Activated naive CD8-positive, alpha-beta T cell treated with anti-CD3 and anti-CD28 coated beads, Interleukin-2, amount 50 U/mL, for 24 hours (primary cell): Measurements from ENCODE around the gene PRR5L.

ENCODE experiments used
- ATAC-seq: fragments of 150-1000 bp; cut with Tn5 transposase; one replicate; pipeline ENCODE4 v1.10.0; 2021
- DNase-seq: peaks from one replicate; pipeline ENCODE4 v3.0.0; 2021
- H3K27ac Mint-ChIP-seq: one replicate; pipeline ENCODE4 v1.8.0; 2021; ENCODE audit warnings: mild to moderate bottlenecking, mixed read lengths
- H3K27me3 Mint-ChIP-seq: one replicate; pipeline ENCODE4 v1.8.0; 2021; ENCODE audit warnings: mixed read lengths
- H3K36me3 Mint-ChIP-seq: one replicate; pipeline ENCODE4 v1.8.0; 2021; ENCODE audit warnings: low read depth, mixed read lengths
- H3K4me1 Mint-ChIP-seq: one replicate; pipeline ENCODE4 v1.8.0; 2021; ENCODE audit warnings: mixed read lengths
- H3K4me3 Mint-ChIP-seq: one replicate; pipeline ENCODE4 v1.8.0; 2021; ENCODE audit warnings: mild to moderate bottlenecking, moderate library complexity, mixed read lengths
- H3K9me3 Mint-ChIP-seq: one replicate; pipeline ENCODE4 v1.8.0; 2021; ENCODE audit warnings: mixed read lengths

The PRR5L gene

DNA sequence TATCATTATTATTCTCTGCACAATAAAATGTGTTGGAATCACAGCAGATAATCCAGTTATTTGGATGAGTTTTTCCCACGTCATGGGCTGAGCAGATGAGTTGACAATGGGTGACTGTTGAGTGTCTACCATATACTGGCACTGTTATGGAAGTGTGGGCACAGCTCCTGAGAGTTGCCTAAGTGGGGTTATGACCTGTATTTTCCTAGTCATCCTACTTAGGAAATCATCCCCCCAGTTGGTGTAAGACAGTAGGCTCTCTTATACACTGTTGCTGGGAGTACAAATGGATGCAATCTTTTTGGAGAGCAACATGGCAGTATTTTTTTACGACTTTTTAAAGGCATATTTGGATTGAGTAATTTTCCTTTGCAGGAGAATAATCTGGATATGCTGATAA, 147.6 kb downstream of the PRR5L start:
- peaks cover 6% of the 10 kb centered on the region for H3K36me3 Mint-ChIP-seq
- H3K9me3 Mint-ChIP-seq = no peaks in the 10 kb centered on the region
- H3K27me3 Mint-ChIP-seq = peaks cover 3% of the 10 kb centered on the region
- H3K4me3 Mint-ChIP-seq = no peak overlapping the region
- H3K27ac Mint-ChIP-seq = no peak overlapping the region
- DNase-seq = no peak
- no peak for ATAC-seq
- H3K4me1 Mint-ChIP-seq = peaks cover 11% of the 10 kb centered on the region

DNA sequence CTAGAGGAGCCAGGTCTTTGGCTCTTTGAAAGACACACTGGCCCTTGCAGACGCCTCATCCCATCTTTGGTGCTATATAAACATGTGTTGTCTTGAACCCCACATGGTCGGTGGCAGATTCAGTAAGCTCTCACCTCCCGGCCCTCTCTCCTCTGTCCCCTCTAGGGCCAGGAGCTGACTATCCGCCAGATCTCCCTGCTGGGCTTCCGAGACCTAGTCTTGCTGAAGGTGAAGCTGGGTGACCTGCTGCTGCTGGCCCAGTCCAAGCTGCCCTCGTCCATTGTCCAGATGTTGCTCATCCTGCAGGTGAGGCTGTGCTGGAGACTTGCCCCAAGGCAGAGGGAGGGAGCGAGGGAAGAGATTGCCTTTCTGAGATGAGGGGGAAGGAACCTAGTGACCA, 150.0 kb downstream of the PRR5L start:
- Mint-ChIP-seq H3K27me3 (no peaks in the 10 kb centered on the region), H3K27ac (no peak overlapping the region), H3K36me3 (peaks cover 4% of the 10 kb centered on the region), H3K9me3 (no peaks in the 10 kb centered on the region), H3K4me3 (no peak overlapping the region), H3K4me1 (peaks cover 27% of the 10 kb centered on the region)
- no peak for DNase-seq
- ATAC-seq = no peak

DNA sequence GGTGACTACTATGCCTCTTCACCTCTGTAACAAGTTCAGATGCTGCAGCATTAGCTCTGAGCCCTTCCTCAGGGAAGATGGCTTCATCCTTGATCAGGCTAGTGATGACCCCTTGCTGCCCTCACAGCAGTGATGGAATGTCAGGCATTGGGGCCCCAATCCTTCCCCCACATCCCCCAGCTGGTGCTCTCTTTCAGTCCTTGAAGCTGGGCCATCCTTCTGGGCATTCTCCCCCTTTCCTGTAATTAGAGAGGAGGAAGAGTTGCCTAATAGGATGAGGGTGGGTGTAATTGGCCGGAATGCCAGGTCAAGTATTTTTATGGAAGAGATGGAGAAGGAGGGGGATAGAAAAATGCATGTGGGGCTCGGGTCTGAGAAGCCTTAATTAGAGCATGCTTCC, 151.4 kb downstream of the PRR5L start:
- no peak overlapping the region for H3K27ac Mint-ChIP-seq
- H3K9me3 Mint-ChIP-seq = no peaks in the 10 kb centered on the region
- ATAC-seq (no peak), DNase-seq (no peak)
- no peak overlapping the region for H3K4me3 Mint-ChIP-seq
- peaks cover 32% of the 10 kb centered on the region for H3K4me1 Mint-ChIP-seq
- H3K27me3 Mint-ChIP-seq = no peaks in the 10 kb centered on the region
- H3K36me3 Mint-ChIP-seq = peaks cover 7% of the 10 kb centered on the region

DNA sequence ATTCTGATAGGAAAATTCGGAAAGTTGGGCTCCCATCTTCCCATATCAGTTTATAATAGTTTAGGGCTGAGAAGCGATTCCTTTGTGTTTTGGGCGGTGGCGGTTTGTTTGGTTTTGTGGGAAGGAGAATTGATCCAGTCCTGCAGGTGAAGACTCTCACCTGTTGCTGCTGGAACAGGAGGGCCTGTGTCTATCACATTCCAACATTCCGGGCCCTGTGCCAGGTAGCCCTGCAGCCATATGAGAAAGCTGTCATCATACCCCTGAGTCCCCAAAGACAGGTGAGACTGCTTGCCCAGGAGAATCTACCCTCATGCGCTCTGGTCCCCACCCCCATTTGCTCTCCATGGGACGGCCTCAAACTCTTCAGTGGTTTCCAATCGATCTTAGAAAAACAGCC, 151.9 kb downstream of the PRR5L start:
- Mint-ChIP-seq H3K9me3 (no peaks in the 10 kb centered on the region), H3K4me3 (no peak overlapping the region), H3K27ac (no peak overlapping the region), H3K27me3 (no peaks in the 10 kb centered on the region), H3K4me1 (peaks cover 36% of the 10 kb centered on the region), H3K36me3 (peaks cover 7% of the 10 kb centered on the region)
- no peak for ATAC-seq
- DNase-seq = no peak

DNA sequence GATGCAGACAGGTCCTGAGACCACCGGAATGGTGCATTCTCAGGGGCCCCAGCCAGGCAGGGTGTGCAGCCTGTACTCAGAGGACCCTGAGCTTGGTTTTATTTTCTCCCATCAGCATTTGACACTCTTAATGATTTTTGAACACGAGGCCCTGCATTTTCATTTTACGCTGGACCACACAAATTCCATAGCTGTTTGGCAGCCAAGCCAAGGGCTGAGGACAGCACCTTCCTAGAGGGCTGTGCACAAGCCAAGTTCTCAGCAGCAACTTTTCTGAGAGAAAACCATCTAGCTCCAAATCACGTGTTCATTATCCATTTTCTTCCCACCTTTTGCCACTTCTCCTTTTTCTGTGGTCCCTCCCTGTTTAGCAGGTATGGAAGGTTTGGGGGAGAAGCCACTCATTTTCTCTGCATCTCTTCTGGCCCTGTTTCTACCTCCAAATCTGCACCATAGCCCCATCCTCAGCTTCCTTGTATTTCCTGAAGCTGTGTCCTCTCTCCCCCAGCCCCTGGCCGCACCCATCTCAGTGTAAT, 153.5 kb downstream of the PRR5L start:
- peaks cover 45% of the 10 kb centered on the region for H3K4me1 Mint-ChIP-seq

DNA sequence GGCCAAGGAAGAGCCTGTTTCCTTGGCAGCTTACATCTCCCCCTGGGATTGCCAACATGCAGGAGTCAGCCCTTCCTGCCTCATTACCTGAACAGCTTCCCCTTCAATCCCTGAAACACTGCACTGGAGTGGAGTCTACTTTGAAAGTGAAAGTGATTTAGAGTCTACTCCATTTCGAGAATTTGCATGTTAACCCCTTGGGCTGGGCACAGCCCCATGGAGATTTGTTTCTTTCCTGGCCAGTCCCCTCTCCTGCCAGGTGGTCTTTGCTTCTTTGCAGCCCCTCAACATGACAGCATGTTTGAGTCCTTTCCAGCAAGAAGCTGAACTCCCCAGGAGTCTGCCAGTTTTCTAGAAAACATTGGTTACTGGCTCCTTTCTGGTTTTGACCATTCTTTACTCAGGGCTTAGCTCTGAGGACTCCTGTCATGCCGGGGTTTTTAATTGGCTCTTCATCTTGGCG, 154.1 kb downstream of the PRR5L start:
- Mint-ChIP-seq H3K27ac (no peak overlapping the region), H3K27me3 (no peaks in the 10 kb centered on the region), H3K4me3 (peak overlapping the region; percentile 41), H3K36me3 (peaks cover 7% of the 10 kb centered on the region), H3K4me1 (peaks cover 45% of the 10 kb centered on the region), H3K9me3 (no peaks in the 10 kb centered on the region)
- DNase-seq (no peak), ATAC-seq (no peak)

More for the DNA sequence above, 153.5 kb downstream of the PRR5L start:
- no peak for DNase-seq
- no peaks in the 10 kb centered on the region for H3K9me3 Mint-ChIP-seq
- ATAC-seq = no peak
- H3K27ac Mint-ChIP-seq = no peak overlapping the region
- H3K36me3 Mint-ChIP-seq = peaks cover 7% of the 10 kb centered on the region
- H3K27me3 Mint-ChIP-seq = no peaks in the 10 kb centered on the region
- H3K4me3 Mint-ChIP-seq = peak overlapping the region; percentile 41

DNA sequence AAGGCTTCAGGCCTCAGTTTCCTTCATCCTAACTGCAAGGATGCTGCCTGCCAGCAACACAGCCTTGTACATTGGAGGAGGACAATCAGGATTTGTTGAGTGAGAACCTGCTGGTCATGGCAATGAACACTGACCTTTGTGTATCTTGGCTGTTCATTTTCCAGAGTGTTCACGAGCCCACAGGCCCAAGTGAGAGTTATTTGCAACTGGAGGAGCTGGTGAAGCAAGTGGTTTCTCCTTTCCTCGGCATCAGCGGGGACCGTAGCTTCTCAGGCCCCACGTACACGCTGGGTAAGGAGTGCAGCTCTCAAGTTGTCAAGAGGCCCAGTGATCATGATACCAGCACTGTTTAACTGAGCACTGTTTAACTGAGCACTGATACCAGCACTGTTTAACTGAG, 155.0 kb downstream of the PRR5L start:
- peaks cover 4% of the 10 kb centered on the region for H3K36me3 Mint-ChIP-seq
- H3K27ac Mint-ChIP-seq = no peak overlapping the region
- ATAC-seq (no peak), DNase-seq (no peak)
- no peaks in the 10 kb centered on the region for H3K9me3 Mint-ChIP-seq
- H3K4me1 Mint-ChIP-seq = peaks cover 45% of the 10 kb centered on the region
- no peaks in the 10 kb centered on the region for H3K27me3 Mint-ChIP-seq
- H3K4me3 Mint-ChIP-seq = no peak overlapping the region

DNA sequence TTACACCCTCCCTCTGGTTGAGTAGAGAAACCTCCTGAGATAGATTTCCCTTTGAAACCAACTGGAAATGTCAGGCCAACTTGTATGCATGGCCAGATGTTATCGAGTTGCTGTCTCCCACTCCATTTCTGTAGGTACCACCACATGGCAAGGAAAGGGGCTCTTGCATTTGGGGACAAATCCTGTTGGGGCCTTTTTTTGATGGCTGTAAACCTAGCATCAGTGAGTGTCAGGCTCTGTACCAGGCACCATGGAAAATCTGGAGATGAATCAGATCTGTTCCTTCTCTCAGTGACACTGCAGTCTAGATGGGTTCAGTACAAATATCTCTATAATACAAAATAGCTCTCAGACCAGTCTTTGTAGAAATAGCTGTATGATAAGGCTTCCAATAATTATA, 155.6 kb downstream of the PRR5L start:
- Mint-ChIP-seq H3K9me3 (no peaks in the 10 kb centered on the region), H3K4me3 (no peak overlapping the region), H3K27me3 (no peaks in the 10 kb centered on the region), H3K36me3 (peaks cover 4% of the 10 kb centered on the region), H3K4me1 (peaks cover 45% of the 10 kb centered on the region), H3K27ac (no peak overlapping the region)
- ATAC-seq = no peak
- no peak for DNase-seq

DNA sequence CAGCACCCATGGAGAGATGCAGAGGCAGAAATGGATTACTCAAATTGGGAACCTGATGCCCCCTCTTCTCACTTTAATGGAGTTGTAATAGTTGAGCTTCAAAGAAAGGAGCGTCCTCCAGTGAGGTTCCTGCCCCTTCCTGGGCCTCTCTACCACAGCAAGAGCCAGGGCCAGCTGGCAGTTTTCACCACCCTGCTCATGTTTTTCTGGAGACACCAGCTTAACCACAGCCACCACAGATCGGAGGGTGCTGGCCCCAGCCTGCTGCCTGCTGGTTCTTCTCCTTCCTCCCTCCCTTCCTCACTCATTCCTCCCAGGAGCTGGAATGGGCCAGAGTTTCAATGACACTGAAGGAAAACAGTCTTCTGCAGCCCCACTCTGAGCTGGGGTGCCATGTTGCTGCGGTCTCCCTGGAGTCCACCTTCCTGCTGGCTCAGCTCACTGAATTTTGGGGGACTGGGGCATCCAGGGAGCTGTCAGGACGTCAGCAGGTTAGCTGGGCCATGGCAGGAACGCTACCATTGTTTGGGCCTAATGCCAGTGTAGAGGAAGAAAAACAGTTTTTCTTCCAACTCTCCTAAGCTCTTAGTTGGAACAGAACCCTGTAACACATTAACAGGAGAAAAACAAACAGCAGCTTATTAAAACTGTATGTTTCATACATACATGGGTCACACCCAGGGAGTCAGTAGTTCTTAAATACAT, 156.3 kb downstream of the PRR5L start:
- peak overlapping the region; percentile 33 for H3K27ac Mint-ChIP-seq
- H3K36me3 Mint-ChIP-seq = peaks cover 4% of the 10 kb centered on the region
- no peaks in the 10 kb centered on the region for H3K9me3 Mint-ChIP-seq
- ATAC-seq (peak; percentile 48), DNase-seq (peak; percentile 32)
- H3K27me3 Mint-ChIP-seq = no peaks in the 10 kb centered on the region
- peaks cover 45% of the 10 kb centered on the region for H3K4me1 Mint-ChIP-seq
- no peak overlapping the region for H3K4me3 Mint-ChIP-seq

DNA sequence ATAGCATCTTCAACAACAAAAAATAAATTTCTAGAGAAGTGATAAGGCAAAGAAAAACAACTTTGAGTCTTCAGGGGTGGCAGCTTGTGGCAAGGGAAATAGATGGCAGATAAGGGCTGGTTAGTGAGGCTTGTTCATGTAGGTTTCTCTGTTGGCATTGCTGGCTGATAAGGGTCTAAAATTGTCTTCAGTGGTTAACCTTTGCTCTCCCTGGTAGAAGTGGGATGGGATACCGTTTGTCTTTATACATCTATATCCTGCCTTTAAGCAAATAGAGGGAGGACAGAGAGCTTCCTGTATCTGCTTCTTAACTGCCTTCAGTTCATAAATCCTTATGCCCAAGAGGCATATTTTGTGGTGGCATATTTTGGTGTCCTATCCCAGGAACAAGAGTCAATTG, 156.9 kb downstream of the PRR5L start:
- Mint-ChIP-seq H3K4me1 (peaks cover 45% of the 10 kb centered on the region), H3K27me3 (no peaks in the 10 kb centered on the region), H3K36me3 (peaks cover 4% of the 10 kb centered on the region), H3K27ac (peak overlapping the region; percentile 29), H3K9me3 (no peaks in the 10 kb centered on the region), H3K4me3 (no peak overlapping the region)
- ATAC-seq = peak; percentile 33
- DNase-seq = no peak

DNA sequence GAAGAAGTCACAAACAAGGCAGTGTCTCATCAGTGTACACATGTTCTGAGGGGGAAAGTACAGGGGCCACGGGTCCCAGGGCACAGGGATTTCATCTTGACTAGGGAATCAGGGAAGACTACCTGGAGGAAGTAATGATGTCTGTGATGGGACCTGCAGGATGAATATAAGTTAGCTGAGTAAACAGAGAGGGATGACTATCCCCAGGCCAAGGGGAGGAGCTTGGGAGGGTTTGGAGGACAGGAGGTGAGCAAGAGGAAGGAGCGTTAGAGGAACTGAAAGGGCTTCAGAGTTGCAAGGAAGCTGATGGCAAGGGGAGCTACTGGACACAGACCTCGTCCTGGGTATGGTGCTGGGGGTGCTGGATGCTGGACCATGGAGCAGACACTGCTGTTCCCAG, 157.6 kb downstream of the PRR5L start:
- no peak for DNase-seq
- Mint-ChIP-seq H3K9me3 (no peaks in the 10 kb centered on the region), H3K27me3 (no peaks in the 10 kb centered on the region), H3K36me3 (peaks cover 4% of the 10 kb centered on the region), H3K27ac (no peak overlapping the region), H3K4me1 (peaks cover 45% of the 10 kb centered on the region), H3K4me3 (no peak overlapping the region)
- ATAC-seq = no peak

DNA sequence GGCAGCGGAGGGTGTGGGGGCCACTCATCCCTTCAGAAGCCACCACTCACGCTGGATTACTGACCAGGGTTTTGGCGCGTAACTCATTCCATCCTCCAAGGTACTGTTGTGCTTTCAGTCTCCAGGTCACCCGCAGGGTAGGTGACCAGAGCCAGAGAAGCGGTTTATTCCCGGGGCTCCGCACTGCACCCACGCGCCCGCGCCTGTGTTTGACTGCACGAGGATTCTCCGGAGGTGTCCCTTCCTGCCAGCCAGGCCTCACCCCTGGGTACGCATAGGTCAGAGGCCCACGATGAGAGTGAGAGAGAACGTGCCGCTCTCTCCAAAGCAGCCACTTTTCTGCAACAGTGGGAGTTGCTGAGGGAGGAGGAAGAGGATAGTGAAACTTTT, 158.5 kb downstream of the PRR5L start:
- H3K27ac Mint-ChIP-seq = no peak overlapping the region
- peaks cover 4% of the 10 kb centered on the region for H3K36me3 Mint-ChIP-seq
- no peaks in the 10 kb centered on the region for H3K9me3 Mint-ChIP-seq
- H3K27me3 Mint-ChIP-seq = no peaks in the 10 kb centered on the region
- H3K4me1 Mint-ChIP-seq = peaks cover 42% of the 10 kb centered on the region
- DNase-seq (no peak), ATAC-seq (no peak)
- no peak overlapping the region for H3K4me3 Mint-ChIP-seq

DNA sequence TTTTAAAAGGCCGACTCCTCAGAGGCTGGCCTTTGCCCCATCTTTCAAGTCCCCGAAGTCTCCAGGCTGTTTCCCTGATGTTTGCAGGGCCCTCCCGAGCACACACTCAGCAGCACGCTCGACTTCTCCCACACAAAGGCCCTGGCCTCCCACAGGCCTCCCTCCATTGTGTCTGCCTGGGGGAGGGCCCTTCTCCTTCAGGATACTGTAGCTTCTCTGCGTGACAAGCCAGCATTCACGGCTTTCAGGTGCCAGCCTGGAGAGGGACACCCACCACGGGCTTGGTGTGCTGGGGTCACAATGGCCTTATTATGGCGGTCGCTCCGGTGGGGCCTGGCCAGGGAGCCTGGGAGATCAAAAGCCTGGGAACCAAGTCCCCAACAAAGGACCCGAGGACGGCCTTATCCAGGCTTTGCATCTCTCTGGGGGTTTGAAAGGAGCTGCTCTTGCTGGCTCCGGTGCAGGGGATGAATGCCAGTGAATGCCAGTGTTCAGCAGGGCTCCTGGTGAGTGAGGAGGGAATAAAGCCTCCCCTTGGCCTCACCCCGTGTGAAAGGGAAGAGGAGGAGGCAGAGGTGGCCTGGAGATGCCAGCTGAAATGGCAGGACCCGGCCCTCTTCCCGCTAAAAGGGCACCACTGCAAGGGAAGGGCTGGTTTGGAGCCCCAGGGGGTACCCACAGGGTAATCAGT, 159.0 kb downstream of the PRR5L start:
- H3K4me3 Mint-ChIP-seq = no peak overlapping the region

DNA sequence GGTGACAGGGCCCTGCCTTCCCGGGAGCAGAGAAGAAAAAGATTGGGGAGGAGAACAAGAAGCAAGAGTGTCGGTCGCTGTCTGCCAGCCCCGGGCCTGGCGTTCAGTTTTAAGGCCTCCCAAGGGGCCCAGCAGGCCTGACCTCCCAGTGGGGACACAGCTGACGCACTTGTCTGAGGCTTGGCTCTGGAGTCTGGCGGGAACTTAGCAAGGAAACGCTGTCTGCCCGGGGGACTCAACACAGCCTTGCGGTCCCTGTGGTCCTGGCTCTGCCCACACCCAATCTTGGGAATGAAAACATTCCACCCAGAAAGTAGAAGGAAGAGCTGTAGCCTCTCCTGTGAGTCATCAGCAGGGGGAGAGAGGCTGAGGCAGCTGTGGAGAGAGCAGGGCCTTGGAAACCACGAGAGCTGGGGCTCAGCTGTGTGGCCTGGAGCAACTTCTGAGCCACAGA, 159.6 kb downstream of the PRR5L start:
- Mint-ChIP-seq H3K27ac (no peak overlapping the region), H3K27me3 (no peaks in the 10 kb centered on the region), H3K36me3 (peaks cover 4% of the 10 kb centered on the region), H3K4me3 (no peak overlapping the region), H3K9me3 (no peaks in the 10 kb centered on the region), H3K4me1 (peaks cover 36% of the 10 kb centered on the region)
- no peak for DNase-seq
- ATAC-seq = no peak

More for the DNA sequence above, 159.0 kb downstream of the PRR5L start:
- no peaks in the 10 kb centered on the region for H3K9me3 Mint-ChIP-seq
- peaks cover 4% of the 10 kb centered on the region for H3K36me3 Mint-ChIP-seq
- no peak overlapping the region for H3K27ac Mint-ChIP-seq
- H3K27me3 Mint-ChIP-seq = no peaks in the 10 kb centered on the region
- DNase-seq = no peak
- no peak for ATAC-seq
- H3K4me1 Mint-ChIP-seq = peaks cover 37% of the 10 kb centered on the region

DNA sequence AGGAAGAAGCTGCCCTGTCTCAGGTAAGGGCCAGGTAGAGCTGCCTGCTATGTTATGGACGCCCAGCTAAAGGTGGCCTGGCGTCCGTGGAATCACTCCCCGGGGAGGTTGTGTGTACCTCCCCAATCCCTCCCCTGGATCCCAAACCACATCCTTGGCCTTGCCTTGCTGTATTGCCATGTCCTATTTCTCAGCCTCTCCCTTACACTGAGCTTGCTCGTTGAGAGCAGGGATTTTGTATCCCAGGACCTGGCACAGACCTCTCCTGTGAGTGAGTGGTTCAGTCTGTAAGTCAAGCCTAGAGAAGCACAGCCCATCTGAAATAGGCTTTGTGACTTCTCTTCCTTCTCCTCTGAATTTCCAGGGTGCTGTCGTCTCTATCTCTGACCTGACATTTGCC, 160.1 kb downstream of the PRR5L start:
- ATAC-seq = no peak
- peaks cover 31% of the 10 kb centered on the region for H3K4me1 Mint-ChIP-seq
- H3K27me3 Mint-ChIP-seq = no peaks in the 10 kb centered on the region

More for the DNA sequence above, 160.1 kb downstream of the PRR5L start:
- Mint-ChIP-seq H3K4me3 (no peak overlapping the region), H3K9me3 (no peaks in the 10 kb centered on the region), H3K27ac (no peak overlapping the region), H3K36me3 (peaks cover 4% of the 10 kb centered on the region)
- DNase-seq = no peak
